Natural killer cell treated with Interleukin-12 subunit alpha and Interleukin-12 subunit beta and Interleukin-15 and Interleukin-18, amount 100 ng/mL, for 72 hours (primary cell): Measurements from ENCODE around the gene SYNJ2BP. TPM values are rescaled to one million over a fixed set of nuclear protein-coding genes. Genes with fewer than 3 reads are reported as not detected.
A peak's percentile ranks its signal among the peaks of the same experiment; 100 is the strongest.
"Not testable (repeated sequence)": the region's sequence is repeated elsewhere in the genome, so short reads cannot be mapped to it uniquely, and the experiment has no call there.

Source experiments
- ATAC-seq, 2 donors: fragments of 150-1000 bp; cut with Tn5 transposase in 1 of 2; sonication (Bioruptor Pico), chemical (Tn5 transposase) in 1 of 2; 2 replicates each; pipeline ENCODE4 v1.10.0; 2021
- DNase-seq: peaks from one replicate; pipeline ENCODE4 v3.0.0; 2022; ENCODE audit warnings: low spot score
- H3K27ac Mint-ChIP-seq, 2 donors: 1 replicate in 1 of 2; 2 replicates in 1 of 2; pipeline ENCODE4 v1.8.0; 2022; ENCODE audit warnings: mixed read lengths in 2 of 2, mild to moderate bottlenecking in 1 of 2, moderate library complexity in 1 of 2
- H3K27me3 Mint-ChIP-seq, 2 donors: 1 replicate in 1 of 2; 2 replicates in 1 of 2; pipeline ENCODE4 v1.8.0; 2022; ENCODE audit warnings: mixed read lengths in 2 of 2
- H3K36me3 Mint-ChIP-seq: one replicate; pipeline ENCODE4 v1.8.0; 2022; ENCODE audit warnings: mixed read lengths
- H3K4me1 Mint-ChIP-seq, 2 donors: 1 replicate in 1 of 2; 2 replicates in 1 of 2; pipeline ENCODE4 v1.8.0; 2022; ENCODE audit warnings: low read depth in 2 of 2, mixed read lengths in 2 of 2, mild to moderate bottlenecking in 1 of 2
- H3K4me3 Mint-ChIP-seq: one replicate; pipeline ENCODE4 v1.8.0; 2022; ENCODE audit warnings: mixed read lengths
- H3K9me3 Mint-ChIP-seq: 2 replicates; pipeline ENCODE4 v1.8.0; 2022; ENCODE audit warnings: mixed read lengths
- total RNA-seq, 2 donors: library from RNA; stranded (reverse); gene quantifications; one replicate each; pipeline ENCODE4 v1.2.3, GENCODE V29; 2022

SYNJ2BP gene, protein sequence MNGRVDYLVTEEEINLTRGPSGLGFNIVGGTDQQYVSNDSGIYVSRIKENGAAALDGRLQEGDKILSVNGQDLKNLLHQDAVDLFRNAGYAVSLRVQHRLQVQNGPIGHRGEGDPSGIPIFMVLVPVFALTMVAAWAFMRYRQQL
- total RNA-seq = 10 to 100 TPM in 1 of 2 donors, 1 to 10 TPM in 1; 4.9 to 10.8 TPM

DNA sequence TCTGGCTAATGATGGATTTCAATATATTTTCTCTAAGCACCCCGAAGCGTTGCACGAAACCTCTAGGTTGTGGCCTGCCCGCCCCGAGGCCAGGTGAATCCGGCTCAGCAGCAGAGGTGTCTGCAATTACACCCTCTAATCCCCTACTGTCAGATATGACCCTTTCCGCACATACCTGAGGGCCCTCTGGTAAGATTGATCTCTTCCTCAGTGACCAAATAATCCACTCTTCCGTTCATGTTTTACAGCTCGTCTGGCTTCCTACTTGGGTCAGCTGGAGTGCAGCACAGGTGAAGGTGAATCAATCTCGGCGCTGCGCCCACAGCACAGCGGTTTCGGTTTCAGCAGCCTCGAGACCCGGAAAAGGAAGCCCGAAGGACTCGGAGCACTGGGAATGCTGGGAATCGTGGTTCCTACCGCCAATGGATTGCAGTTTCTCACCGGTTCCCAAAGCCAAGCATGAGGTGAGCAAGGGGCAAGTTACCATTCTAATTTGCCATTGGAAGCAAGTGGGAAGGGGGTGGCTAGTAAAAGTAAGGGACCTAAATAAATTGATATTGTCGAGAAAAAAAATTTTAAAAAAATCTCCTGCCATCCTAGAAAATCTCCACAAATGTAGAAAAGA, at the start of gene SYNJ2BP:
SYNJ2BP (minus strand) TSS at position 366 of the 625 bp plus-strand sequence; CDS start at position 239, 127 bp downstream.
- H3K27ac Mint-ChIP-seq = peak within 1 kb of the TSS; percentile 7 to 88
- no peaks in the 10 kb centered on the region for H3K36me3 Mint-ChIP-seq
- H3K27me3 Mint-ChIP-seq = peaks cover 4 to 5% of the 10 kb centered on the region in 2 donors
- peak; percentile 65 for DNase-seq
- H3K9me3 Mint-ChIP-seq = no peaks in the 10 kb centered on the region
- peaks cover 17 to 19% of the 10 kb centered on the region in 2 donors for H3K4me1 Mint-ChIP-seq
- H3K4me3 Mint-ChIP-seq = peak within 1 kb of the TSS; percentile 94
- ATAC-seq = peak; percentile 20 to 65

DNA sequence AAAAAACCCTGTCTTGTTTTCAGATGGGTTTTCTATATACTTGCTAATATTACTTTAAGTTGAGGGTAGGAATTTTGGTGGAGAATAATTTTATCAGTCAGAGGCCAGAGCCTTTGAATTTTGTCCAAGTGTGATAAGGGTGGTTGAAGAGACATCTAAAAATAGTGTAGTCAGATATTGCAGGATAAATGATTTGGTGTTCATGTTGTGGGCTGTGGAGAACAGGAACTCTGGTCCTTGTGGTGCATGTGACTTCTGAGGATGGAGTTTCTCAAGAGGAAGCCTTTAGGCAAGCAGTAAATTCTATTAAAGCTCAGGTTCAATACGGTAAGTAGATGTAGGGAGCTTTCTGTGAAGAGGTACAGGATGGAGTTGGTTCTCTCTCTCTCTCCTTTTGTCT, 37.8 kb upstream of the SYNJ2BP start:
- DNase-seq = no peak
- Mint-ChIP-seq H3K36me3 (no peaks in the 10 kb centered on the region), H3K27me3 (peaks cover 10 to 19% of the 10 kb centered on the region in 2 donors), H3K9me3 (no peaks in the 10 kb centered on the region), H3K27ac (no peak overlapping the region), H3K4me3 (no peak overlapping the region), H3K4me1 (no peaks in the 10 kb centered on the region)
- no peak for ATAC-seq

GRCh38 chr14:70451874-70452273, 35.0 kb upstream of the SYNJ2BP start, which contains the start of gene ADAM21:
Gene ADAM21 (plus strand): TSS chr14:70452174. CDS start chr14:70457500, 5,326 bp downstream.
- no peak within 1 kb of the TSS for H3K27ac Mint-ChIP-seq
- no peaks in the 10 kb centered on the region for H3K36me3 Mint-ChIP-seq
- ATAC-seq (no peak), DNase-seq (no peak)
- peaks cover 3 to 6% of the 10 kb centered on the region in 2 donors for H3K27me3 Mint-ChIP-seq
- H3K9me3 Mint-ChIP-seq = no peaks in the 10 kb centered on the region
- H3K4me3 Mint-ChIP-seq = no peak within 1 kb of the TSS
- H3K4me1 Mint-ChIP-seq = no peaks in the 10 kb centered on the region

DNA sequence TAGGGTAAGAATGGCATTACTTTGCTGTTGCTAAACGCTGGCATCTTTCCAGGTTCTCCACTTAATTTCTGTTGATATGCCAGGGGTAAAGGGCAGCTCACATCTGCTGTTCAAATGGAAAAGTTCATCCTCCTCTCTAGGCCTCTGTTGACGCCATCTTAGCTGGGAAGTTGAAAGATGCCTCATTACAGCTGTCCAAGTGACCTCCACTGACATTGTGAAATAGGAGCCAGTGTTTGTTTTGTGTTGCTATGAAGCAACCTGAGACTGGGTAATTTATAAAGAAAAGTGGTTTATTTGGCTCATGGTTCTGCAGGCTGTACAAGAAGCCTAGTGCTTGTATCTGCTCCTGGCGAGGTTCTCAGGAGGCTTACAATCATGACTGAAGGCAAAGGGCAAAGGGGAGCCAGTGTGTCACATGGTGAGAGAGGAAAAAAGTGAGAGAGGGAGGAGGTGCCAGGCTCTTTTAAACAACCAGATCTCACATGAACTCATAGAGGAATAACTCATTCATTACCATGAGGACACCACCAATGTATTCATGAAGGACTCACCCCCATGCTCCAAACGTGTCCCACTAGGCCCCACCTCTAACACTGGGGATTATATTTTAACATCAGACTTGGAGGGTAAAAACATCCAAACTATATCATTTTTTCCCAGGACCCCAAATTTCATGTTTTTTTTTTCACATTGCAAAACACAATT, 31.9 kb upstream of the SYNJ2BP start:
- peaks cover under 1% of the 10 kb centered on the region for H3K9me3 Mint-ChIP-seq
- DNase-seq (no peak), ATAC-seq (no peak)
- H3K4me3 Mint-ChIP-seq = no peak overlapping the region
- H3K36me3 Mint-ChIP-seq = peaks cover 8% of the 10 kb centered on the region
- no peaks in the 10 kb centered on the region for H3K4me1 Mint-ChIP-seq
- H3K27ac Mint-ChIP-seq = no peak overlapping the region
- H3K27me3 Mint-ChIP-seq = peaks cover 5 to 6% of the 10 kb centered on the region in 2 donors

- H3K4me3 Mint-ChIP-seq = no peak overlapping the region
- no peak for ATAC-seq
Measured at GRCh38 chr14:70442750-70443149, 25.9 kb upstream of the SYNJ2BP start.

GRCh38 chr14:70441641-70442040, 24.8 kb upstream of the SYNJ2BP start:
- no peak overlapping the region for H3K27ac Mint-ChIP-seq
- H3K36me3 Mint-ChIP-seq = peaks cover 19% of the 10 kb centered on the region
- ATAC-seq (no peak), DNase-seq (no peak)
- H3K9me3 Mint-ChIP-seq = peaks cover 13% of the 10 kb centered on the region
- H3K4me3 Mint-ChIP-seq = no peak overlapping the region
- peaks cover 3 to 10% of the 10 kb centered on the region in 2 donors for H3K27me3 Mint-ChIP-seq
- H3K4me1 Mint-ChIP-seq = no peaks in the 10 kb centered on the region

More at GRCh38 chr14:70442750-70443149, 25.9 kb upstream of the SYNJ2BP start:
- Mint-ChIP-seq H3K9me3 (peaks cover 13% of the 10 kb centered on the region), H3K4me1 (no peaks in the 10 kb centered on the region), H3K27ac (no peak overlapping the region), H3K27me3 (peaks cover 2 to 3% of the 10 kb centered on the region in 2 donors), H3K36me3 (peaks cover 19% of the 10 kb centered on the region)
- no peak for DNase-seq

DNA sequence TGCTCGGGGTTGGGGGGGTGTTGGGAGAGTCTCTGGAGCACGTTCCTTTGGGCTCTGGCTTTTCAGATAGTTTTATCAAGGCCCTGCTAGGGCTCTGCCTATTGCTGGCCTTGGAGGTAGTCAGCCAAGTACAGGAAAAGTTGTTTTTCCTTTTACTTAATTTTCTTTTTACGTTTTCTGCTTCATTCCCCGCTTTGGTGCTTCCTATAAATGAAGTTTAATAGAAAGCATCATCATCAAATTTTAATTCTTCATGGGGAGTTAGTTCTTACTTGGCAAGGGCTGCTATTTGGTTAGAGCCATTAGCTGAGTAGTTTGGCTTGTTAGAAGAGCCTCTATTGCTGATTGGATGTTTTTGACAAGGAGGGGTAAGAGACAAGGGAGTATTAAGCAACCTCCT, 20.0 kb upstream of the SYNJ2BP start:
- Mint-ChIP-seq H3K4me1 (no peaks in the 10 kb centered on the region), H3K4me3 (no peak overlapping the region), H3K27ac (no peak overlapping the region), H3K36me3 (peaks cover 11% of the 10 kb centered on the region), H3K27me3 (peaks cover 13 to 36% of the 10 kb centered on the region in 2 donors), H3K9me3 (peaks cover 16% of the 10 kb centered on the region)
- no peak for DNase-seq
- ATAC-seq = no peak

DNA sequence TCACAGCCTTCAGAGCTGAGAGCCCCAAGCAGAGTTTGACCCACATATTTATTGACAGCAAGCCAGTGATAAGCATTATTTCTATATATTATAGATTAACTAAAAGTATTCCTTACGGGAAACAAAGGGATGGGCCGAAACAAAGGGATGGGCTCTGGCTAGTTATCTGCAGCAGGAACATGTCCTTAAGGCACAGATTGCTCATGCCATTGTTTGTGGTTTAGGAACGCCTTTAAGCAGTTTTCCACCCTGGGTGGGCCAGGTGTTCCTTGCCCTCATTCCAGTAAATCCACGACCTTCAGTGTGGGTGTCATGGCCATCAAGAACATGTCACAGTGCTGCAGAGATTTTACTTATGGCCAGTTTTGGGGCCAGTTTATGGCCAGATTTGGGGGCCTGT, 9.7 kb upstream of the SYNJ2BP start:
- DNase-seq, H3K9me3 Mint-ChIP-seq, H3K4me3 Mint-ChIP-seq, H3K4me1 Mint-ChIP-seq, H3K27ac Mint-ChIP-seq, ATAC-seq: not testable (repeated sequence)
- Mint-ChIP-seq H3K27me3 (peaks cover 22 to 26% of the 10 kb centered on the region in 2 donors), H3K36me3 (peaks cover 16% of the 10 kb centered on the region)

- Mint-ChIP-seq H3K4me1 (no peaks in the 10 kb centered on the region), H3K9me3 (no peaks in the 10 kb centered on the region), H3K36me3 (peaks cover 6% of the 10 kb centered on the region), H3K4me3 (no peak overlapping the region), H3K27me3 (peaks cover 17% of the 10 kb centered on the region in 2 donors), H3K27ac (no peak overlapping the region)
- ATAC-seq (no peak), DNase-seq (no peak)
Measured at GRCh38 chr14:70425354-70425753, 8.5 kb upstream of the SYNJ2BP start.

DNA sequence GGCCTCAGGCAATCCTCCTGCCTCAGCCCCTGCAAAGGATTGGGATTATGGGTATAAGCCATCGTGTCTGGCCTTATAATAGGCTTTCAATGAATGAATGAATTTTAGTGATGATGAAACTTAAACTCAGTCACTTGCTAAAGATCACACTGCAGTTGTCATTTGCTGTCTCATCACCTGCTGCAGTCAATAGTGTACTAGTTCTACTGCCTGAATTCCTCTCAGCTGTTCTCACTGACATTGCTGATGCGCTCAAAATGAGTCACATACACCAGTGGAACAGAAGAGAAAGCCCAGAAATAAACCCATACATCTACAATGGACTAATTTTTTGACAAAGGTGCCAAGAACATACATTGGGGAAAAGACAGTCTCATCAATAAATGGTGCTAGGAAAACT, 5.6 kb upstream of the SYNJ2BP start:
- Mint-ChIP-seq H3K4me3 (no peak overlapping the region), H3K27ac (no peak overlapping the region), H3K9me3 (no peaks in the 10 kb centered on the region), H3K27me3 (peaks cover 7 to 10% of the 10 kb centered on the region in 2 donors), H3K36me3 (no peaks in the 10 kb centered on the region), H3K4me1 (no peaks in the 10 kb centered on the region)
- ATAC-seq = no peak
- DNase-seq = no peak

- not testable (repeated sequence) for ATAC-seq, H3K27ac Mint-ChIP-seq, DNase-seq, H3K4me3 Mint-ChIP-seq, H3K36me3 Mint-ChIP-seq, H3K27me3 Mint-ChIP-seq, H3K9me3 Mint-ChIP-seq
- peaks cover 17 to 19% of the 10 kb centered on the region in 2 donors for H3K4me1 Mint-ChIP-seq
Measured at GRCh38 chr14:70419270-70419931, 2.5 kb upstream of the SYNJ2BP start.

DNA sequence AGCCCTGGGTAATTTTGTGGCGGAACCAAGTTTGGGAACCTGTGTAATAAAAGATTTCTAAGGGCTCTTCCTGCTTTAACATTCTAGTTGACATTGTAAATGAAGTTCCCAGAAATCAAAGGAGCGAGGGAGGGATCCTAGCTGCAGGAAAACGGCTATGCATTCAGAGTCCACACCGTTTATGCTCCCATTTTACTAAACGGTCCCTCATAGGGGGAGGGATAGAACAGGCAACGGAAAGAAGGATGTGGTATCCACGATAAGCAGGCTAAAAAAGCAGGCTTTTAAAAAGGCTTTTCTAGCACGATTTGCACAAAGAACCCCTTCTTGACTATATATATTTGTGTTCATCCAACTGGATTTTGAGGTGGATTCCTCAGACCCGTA, 559 bp downstream of the SYNJ2BP start:
- ATAC-seq (no peak), DNase-seq (no peak)
- no peaks in the 10 kb centered on the region for H3K36me3 Mint-ChIP-seq
- H3K27me3 Mint-ChIP-seq = peaks cover 0 to 2% of the 10 kb centered on the region in 2 donors
- peak overlapping the region; percentile 94 for H3K4me3 Mint-ChIP-seq
- peaks cover 19 to 21% of the 10 kb centered on the region in 2 donors for H3K4me1 Mint-ChIP-seq
- H3K9me3 Mint-ChIP-seq = no peaks in the 10 kb centered on the region
- peak overlapping the region; percentile 7 to 88 for H3K27ac Mint-ChIP-seq

- Mint-ChIP-seq H3K36me3 (no peaks in the 10 kb centered on the region), H3K4me3 (peak overlapping the region; percentile 94), H3K27me3 (peaks cover 0 to 2% of the 10 kb centered on the region in 2 donors), H3K4me1 (peaks cover 19 to 21% of the 10 kb centered on the region in 2 donors), H3K9me3 (no peaks in the 10 kb centered on the region), H3K27ac (peak overlapping the region; percentile 7 to 88)
- no peak for DNase-seq
- ATAC-seq = no peak
Measured at GRCh38 chr14:70415788-70416187, 1.1 kb downstream of the SYNJ2BP start.
